Hematopoietic multipotent progenitor cell treated with erythropoietin and hydrocortisone succinate and interleukin-3 and kit ligand, for 17 days (in vitro differentiated cells): Measurements from ENCODE around the gene HELQ.
"Not testable (repeated sequence)": the region's sequence is repeated elsewhere in the genome, so short reads cannot be mapped to it uniquely, and the experiment has no call there.

Experiments
- DNase-seq: peaks from one replicate; pipeline ENCODE4 v3.0.0-alpha.2; 2015; ENCODE audit warnings: low spot score

Gene HELQ, protein sequence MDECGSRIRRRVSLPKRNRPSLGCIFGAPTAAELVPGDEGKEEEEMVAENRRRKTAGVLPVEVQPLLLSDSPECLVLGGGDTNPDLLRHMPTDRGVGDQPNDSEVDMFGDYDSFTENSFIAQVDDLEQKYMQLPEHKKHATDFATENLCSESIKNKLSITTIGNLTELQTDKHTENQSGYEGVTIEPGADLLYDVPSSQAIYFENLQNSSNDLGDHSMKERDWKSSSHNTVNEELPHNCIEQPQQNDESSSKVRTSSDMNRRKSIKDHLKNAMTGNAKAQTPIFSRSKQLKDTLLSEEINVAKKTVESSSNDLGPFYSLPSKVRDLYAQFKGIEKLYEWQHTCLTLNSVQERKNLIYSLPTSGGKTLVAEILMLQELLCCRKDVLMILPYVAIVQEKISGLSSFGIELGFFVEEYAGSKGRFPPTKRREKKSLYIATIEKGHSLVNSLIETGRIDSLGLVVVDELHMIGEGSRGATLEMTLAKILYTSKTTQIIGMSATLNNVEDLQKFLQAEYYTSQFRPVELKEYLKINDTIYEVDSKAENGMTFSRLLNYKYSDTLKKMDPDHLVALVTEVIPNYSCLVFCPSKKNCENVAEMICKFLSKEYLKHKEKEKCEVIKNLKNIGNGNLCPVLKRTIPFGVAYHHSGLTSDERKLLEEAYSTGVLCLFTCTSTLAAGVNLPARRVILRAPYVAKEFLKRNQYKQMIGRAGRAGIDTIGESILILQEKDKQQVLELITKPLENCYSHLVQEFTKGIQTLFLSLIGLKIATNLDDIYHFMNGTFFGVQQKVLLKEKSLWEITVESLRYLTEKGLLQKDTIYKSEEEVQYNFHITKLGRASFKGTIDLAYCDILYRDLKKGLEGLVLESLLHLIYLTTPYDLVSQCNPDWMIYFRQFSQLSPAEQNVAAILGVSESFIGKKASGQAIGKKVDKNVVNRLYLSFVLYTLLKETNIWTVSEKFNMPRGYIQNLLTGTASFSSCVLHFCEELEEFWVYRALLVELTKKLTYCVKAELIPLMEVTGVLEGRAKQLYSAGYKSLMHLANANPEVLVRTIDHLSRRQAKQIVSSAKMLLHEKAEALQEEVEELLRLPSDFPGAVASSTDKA

DNA sequence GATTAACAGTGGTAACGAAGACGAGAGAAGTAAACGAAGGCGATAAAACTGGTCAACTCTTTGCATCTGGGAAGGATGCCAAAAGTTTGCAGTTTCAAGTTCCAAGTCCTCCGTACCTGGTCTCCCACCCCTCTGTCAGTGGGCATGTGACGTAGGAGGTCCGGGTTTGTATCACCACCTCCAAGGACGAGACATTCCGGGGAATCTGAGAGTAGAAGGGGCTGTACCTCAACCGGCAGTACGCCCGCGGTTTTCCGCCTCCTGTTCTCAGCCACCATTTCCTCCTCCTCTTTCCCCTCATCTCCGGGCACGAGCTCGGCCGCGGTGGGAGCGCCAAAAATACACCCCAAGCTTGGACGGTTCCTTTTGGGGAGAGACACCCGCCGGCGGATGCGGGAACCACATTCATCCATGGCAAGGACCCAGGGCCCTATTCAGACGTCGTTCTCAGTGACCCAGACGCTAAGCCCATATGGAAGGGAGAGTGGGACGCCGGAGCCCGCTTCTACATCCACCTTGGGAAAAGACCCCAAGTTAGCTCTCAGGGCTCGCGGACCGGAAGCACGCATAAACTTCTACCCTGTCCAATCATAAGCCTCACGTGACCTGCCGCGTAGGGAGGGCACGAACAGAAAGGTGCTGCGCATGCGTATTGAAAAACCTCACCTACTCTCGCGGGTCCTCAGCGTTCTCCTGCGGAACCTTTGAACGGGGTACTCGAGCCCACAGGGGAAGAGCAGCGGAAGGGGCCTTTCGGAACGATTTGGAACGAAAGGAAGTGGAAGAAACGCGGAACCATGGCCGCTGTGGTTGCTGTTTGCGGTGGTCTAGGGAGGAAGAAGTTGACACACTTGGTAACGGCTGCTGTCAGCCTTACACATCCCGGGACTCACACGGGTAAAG lies at the start of gene HELQ, which contains the start of gene MRPS18C:
TSS of gene HELQ (minus strand) at position 543 of the 903 bp plus-strand sequence. CDS start at position 413, 130 bp downstream.
TSS of gene MRPS18C (plus strand) at position 778 of the 903 bp plus-strand sequence. CDS start at position 798, 20 bp downstream.
- peak; percentile 97 for DNase-seq

DNA sequence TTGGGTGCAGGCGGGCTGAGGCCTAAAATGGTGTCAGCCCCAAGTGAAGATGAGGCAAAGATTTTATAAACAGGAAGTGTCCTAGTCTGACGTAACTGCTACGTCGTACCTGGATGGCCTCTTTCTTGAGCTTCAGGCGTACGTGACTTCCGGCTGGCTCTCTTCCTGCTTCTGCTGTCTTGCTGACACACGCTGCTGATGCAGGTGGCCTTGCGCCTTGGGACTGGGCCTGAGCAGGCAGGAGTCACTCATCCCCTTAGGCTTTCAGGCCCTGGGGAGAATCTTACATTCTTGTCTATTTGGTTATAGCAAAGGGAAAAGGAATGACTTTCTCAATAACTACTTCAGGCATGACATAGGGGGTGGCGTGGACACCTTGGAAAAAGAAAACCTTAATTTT lies 49.4 kb upstream of the HELQ start:
- DNase-seq: no peak

DNA sequence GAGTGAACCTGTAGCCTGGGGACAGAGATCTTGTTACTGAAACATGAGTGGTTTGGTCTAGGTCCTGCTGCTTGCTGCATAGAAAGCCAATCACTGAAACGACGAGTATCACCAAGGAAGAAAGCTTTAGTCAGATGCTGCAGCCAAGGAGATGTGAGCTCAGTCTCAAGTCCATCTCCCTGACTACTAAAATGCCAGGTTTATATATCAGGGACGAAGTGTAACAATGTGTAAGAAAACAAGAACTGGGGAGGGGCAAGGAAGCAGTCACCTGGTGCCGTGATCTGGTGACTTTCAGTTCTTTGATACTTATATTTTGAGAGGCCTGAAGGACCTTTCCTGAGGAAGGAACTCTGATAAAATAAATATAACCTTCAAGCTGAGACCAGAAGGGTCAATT lies 48.9 kb upstream of the HELQ start:
- no peak for DNase-seq

DNA sequence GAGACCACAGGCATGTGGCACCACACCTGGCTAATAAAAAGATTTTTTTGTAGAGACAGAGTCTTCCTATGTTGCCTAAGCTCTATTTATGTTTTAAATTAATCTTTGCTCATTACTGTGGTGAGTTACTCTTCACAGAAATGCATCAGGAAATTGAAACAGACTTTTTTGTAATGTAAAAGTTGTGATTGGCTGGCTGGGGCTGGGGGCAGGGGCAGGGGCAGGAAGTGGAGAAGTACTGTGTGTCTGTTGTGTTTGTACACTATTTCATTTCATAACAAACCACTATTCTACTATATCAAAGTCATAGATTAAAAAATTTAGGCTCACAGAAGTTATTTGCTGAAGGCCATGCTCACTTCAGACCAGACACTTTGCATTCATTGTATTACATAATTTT lies 48.4 kb upstream of the HELQ start:
- DNase-seq: no peak

DNA sequence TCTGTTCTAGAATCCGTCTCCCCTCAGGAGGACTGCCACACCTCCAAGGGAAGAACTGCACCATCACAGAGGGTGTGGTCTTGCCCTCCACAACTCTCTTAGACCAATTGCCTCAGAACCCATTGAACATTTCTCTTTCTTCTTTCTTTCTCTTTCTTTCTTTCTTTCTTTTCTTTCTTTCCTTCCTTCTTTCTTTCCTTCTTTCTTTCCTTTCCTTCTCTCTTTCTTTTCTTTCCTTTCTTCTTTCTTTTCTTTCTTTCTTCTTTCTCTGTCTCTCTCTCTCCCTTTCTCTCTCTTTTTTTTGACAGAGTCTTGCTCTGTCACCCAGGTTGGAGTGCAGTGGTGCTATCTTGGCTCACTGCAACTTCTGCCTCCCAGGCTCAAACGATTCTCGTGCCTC lies 46.0 kb upstream of the HELQ start:
- DNase-seq: not testable (repeated sequence)

DNA sequence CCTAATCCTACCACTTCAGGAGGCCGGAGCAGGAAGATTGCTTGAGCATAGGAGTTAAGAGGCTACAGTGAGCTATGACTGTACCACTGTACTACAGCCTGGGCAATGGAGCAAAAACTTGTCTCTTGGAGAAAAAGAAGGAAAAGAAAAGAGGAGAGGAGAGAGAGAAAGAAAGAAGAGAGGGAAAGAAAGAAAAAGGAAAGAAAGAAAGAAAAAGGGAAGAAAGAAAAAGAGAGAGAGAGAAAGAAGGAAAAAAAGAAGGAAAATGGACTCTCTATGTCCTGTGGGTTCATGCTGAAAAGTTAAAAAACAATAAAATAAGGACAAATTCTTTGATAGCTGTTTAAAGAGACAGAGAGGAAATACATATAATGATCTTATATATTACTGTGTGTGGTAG lies 42.6 kb upstream of the HELQ start:
- no peak for DNase-seq

DNA sequence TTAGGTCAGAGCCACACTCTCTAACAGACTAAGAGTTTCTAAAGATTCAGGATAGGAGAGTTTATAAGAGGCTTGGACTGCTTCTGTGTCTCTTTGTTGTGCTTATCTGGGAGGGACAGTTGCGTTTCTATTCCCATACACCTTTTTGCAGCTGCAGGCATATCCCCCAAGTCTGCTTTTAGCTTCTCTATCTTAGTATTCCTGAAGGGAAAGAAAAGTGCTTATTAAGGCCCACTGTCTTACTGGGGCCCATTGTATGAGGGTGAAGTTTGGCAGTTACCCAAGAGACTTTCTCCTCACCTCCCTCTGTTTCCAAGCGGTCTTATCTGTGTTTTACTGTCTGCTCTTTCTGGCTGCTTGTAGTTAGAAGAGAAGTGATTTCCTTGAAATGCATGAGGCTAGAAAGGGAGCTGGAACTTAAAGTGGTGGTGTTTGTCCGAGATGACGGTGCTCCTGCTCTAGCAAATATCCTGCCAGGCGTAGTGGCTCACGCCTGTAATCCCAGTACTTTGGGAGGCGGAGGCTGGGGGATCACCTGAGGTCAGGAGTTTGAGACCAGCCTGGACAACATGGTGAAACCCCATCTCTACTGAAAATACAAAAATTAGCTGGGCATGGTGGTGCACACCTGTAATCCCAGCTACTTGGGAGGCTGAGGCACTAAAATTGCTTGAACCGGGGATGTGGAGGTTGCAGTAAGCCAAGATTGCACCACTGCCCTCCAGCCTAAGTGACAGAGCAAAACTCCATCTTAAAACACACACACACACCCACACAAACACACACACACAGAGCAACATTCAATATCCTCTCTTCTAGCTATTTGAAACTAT lies 40.7 kb upstream of the HELQ start:
- not testable (repeated sequence) for DNase-seq

DNA sequence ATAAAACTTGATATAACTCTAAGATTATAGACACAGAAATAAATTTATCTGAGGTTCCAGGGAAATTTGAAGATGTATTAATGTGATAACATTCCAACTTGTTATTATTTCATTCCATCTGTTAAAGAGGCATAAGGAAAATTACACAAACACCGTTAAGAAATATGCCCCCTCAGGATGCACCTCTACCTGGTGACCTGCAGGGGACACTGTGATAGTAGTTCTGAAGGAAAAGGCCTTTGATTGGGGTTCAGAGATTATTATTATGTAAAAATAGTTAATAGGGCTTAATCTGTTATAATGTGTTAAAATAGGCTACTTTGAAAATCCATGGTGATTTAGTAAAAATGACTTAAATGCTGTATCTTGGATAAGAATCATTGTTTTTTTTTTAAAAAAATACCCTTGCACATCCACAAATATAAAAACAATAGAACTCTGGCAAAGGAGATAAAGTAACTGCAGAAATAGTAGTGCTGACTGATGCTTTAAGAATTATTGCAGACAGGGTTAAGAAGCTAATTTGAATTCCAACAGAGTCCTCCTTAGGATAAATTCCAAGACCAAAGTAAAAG lies 35.3 kb upstream of the HELQ start:
- DNase-seq: peak; percentile 62

DNA sequence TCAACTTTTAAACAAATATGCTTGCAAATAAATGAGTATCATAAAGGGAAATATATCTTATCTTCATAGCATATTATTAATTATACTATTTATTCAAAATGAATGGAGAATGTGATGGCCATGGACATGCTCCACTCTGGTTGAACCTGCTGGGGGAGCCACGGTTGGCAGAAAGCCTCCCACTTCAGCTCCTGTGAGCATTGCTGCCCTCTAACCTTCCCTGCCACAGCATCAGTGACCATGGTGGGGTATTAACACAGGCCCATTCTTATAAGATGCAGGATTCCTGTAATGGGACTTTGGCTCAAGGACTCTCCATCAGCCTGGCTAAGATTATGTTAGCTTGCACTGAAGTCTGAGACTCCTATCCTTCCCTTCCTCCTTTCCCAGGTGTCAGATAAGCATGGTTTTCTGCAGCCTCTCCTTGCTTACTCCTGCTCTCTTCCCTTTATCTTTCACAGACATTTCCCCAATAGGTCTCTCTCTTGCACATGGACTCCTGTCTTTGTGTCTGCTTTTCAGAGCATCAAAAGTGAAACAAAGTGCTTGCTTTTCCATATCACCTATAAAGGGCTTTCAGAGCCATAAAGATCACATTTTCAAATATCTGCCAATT lies 34.2 kb upstream of the HELQ start:
- peak; percentile 31 for DNase-seq

DNA sequence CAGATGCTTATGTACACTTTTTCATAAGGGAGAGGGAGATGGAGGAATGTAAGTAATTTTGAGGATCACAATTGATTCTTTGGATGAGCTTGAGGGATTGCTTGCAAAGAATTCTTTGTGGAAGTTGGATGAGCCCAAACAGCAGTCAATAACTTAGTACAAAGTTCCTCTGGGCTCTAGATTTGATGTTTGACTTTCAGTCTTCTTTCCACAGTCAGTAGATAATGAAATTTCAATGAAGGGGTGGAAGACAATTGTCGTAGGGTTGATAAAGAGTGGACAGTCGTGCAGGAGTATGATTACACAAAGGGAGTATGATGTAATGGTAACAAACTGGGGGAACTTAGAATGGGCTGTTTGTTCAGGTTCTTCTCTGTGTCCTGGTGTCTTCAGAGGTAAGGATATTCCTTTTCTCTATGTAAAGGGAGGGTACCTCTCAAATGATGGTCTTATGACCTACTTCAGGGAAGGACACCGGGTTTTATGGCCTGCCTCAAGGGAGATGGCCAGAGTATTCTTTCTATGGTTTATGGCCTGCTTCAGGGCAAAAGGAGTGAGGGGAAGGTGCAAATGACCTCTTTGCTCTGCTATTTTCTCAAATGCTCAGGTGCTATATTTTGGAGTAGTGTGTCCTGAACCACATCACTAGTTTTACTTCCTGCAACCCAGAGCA lies 31.0 kb upstream of the HELQ start:
- no peak for DNase-seq

DNA sequence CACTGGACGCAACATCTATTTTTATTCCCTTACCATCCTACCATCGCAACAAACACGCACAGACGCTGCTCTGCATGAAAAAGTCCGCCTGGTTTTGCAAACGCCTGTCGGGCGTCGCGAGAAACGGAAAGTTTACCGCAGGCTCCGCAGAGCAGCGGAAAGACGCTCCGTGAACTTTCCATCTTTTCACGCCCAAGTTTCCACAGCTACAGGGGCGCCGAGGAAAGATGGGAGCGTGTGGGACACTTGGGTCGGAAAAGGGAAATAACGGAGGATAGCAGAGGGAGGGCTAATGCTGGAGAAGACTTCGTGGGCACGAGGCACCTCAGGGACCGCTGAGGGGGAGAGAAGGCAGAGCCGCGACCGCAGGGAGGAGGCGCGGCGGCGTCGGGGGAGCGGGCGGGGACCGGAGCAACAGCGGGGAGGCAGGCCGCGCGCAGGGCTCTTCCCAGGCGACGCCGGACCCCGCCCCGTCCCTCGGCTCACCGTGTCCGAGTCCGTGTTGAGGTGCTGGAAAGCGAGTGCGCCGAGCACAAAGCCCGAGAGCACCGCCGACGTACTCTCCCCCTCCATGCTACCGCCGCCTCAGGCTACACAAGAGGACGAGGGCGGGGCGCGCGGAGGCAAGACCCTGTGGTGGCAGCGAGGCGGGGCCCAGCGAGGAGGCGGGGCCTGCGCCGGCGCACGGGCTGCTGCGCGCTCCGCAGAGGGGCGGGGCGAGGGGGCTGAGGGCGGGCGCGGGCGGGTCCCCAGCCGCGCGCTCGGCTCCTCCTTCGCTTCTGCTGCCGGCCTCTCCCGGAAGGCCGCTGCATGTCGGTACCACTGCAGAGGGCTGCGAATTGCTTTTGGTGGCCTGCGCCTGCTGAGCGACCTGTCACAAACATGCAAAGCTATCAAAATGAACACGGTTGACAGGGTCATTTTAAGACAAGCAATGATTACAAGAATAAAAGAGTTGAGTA lies 29.2 kb upstream of the HELQ start, which contains the start of gene ABRAXAS1:
TSS of gene ABRAXAS1 (minus strand) at position 601 of the 962 bp plus-strand sequence. CDS start at position 573, 28 bp downstream.
- DNase-seq: peak; percentile 95

DNA sequence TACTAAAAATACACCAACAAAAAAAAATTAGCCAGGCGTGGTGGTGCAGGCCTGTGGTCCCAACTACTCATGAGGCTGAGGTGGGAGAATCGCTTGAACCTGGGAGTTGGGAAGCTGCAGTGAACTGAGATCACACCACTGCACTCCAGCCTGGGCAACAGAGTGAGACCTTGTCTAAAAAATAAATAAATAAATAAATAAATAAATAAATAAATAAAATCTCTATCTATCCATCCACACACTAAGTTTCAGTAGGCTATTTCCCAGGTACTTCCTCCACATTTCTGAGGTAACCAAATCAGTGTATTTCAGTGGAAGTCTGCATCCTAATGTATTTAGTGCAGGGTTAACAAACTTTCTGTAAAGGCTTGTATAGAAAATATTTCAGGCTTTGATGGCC lies 18.3 kb upstream of the HELQ start:
- no peak for DNase-seq

DNA sequence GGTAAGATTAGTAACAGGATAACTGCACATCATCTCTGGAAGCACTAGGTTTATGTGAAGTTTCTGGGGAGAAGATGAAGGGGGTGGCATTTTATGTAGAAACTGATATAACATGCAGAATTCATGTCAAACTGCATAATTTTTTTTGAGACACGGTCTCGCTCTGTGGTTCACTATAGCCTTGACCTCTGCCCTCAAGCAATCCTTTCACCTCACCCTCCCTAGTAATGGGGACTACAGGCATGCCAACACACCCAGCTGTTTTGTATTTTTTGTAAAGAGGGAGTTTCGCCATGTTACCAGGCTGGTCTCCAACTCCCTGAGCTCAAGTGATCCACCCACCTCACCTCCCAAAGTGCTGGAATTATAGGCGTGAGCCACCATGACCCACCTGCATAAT lies 17.8 kb upstream of the HELQ start:
- DNase-seq: no peak

DNA sequence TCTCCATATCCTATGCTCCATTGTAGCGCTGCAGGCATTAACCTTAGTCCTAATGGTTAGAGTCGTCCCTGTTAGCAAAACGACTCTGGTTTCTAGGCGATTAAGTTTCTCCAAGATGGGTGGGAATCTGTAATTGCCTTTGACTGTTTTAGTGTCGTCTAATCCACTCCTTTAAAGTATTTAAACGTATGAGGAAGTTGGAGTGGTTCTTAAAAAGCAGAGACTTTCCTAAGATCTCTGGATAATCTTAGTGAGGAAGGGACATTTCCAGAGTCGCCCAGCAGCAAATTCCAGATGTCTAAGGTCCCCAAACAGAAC lies 520 bp upstream of the HELQ start:
- DNase-seq: no peak

DNA sequence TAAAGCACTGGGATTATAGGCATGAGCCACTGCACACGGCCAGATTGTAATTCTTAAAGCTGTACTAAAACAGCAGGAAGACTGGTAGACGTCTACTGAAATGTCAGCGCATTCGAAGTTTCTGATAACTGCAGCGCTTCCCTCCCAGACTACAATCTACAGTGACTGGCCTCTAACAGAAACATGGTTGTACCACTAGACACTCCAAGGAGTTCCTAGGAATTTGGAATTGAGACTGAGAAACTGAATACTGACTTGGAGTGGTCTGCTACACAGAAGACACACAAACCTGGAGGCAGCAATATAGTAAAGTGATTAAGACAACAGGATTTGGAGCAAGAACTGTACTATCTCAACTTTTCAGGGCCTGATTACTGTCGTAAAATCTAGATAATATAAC lies 937 bp downstream of the HELQ start:
- no peak for DNase-seq

DNA sequence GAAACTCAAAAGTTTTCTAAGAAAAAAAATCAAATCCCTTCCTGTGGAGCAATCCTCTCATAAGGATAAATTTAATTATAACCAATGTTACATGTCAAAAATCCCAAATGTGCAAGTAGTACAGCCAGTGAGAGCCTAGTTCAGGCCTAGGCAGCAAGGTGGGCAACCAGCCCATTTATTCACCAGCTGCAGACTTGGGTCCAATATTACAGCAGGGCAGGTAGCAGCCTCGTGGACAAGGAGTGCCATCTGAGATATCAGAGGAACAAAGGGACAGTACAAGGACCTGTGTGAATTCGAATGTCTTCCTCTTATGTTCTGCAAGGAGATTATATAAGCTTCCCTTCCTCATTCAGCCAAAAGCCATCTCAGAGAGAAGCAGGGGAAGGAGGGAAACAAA lies 6.6 kb downstream of the HELQ start:
- no peak for DNase-seq

DNA sequence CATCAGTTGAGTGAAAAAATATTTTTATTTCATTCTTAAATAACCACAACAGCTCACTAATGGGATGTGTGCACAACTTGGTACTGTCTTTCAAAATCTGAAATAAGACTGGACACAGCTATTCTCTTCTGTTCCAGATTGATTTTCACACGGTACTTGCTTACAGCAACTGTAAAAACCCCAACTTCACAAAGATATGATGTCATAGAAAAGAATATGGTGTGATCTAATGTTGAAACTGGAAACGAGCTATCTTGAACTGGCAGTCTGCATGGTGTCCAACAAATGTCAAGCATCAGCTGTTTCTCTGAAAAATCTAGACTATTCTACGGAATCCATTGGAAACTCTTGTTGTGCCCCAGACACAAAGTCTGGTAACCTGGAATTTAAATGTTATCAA lies 14.7 kb downstream of the HELQ start:
- no peak for DNase-seq
